ENCODE results near the gene EFNA1.

EFNA1 gene

DNA sequence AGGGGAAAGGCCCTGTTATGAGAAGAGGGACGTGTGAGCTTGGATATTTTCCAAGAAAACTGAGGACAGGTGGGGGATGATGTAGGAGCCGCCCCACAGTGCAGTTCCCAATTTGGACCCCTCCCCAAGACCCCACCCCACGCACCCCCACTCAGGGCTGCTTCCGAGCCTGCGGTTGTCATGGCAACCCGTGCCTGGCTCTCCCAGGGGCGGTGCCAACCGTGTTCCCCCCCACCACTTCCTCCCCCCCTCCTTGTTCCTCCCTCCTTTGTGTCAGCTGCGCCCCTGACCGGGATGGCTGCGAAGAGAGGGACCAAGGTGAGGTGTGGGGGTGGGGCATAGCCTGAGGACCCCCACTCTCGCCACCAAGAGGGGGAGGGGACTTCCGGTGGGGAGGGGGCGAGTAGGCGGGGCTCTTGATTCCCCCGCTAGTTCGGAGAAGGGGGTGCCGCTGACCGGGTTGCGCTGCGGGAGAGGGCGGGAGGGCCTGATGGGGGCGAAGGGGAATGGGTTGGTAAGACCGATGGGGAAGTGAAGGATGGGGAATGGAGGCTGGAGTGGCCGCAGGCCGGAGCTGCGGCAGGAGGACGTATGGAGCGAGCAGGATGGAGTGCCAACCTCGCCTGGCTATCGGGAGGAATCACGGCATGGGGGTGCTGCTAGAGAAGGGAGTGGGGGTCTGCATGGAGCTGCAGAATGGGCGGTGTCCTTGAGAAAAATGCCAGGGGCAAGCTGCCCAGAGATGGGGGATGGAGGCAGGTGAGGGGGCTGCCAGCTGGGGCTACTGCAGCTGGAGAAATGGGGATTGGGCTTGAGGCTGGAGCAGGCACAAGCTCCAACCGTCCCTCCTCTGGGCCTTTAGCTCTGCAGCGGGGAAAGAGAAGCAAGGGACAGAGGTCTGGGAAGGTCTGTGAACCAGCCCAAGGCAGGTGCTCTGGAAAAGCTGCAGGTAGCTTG is 46.9 kb downstream of the EFNA1 start:
- DNase-seq (ENCODE audit: low read depth in 2 of 2): peak in 1 of 2 experiments; percentile 12

DNA sequence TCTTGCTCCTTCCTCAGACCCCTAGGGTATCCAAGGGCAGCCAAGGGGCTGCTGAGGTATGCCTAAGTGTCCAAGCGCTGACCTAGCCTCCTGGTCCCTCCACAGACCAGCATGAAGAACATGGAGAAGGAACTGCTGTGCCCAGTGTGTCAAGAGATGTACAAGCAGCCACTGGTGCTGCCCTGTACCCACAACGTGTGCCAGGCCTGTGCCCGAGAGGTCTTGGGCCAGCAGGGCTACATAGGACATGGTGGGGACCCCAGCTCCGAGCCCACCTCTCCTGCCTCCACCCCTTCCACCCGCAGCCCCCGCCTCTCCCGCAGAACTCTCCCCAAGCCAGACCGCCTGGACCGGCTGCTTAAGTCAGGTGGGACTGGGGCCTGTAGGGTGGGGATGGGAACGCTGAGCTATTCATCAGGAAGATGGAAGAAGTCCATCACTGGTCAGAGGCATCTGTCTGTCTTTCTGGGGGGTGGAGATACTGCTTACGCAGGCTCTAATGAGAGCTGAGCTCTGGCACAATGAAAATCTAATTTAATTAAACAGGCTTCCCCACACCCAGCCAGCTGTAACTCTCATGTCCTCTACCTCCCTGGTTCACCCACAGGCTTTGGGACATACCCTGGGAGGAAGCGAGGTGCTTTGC is 47.7 kb downstream of the EFNA1 start:
- no peak for DNase-seq (ENCODE audit: low read depth in 2 of 2)

DNA sequence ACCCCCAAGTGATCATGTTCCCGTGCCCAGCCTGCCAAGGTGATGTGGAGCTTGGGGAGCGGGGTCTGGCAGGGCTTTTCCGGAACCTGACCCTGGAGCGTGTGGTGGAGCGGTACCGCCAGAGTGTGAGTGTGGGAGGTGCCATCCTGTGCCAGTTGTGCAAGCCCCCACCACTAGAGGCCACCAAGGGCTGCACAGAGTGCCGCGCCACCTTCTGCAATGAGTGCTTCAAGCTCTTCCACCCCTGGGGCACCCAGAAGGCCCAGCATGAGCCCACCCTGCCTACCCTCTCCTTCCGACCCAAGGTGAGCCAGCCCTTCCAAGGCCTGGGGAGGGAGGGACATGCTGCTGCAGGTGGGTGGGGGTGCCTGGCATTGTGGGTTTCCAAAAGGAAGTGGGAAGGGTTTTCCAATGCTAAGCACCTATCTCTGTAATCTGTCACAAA is 48.3 kb downstream of the EFNA1 start:
- no peak for DNase-seq (ENCODE audit: low read depth in 2 of 2)

DNA sequence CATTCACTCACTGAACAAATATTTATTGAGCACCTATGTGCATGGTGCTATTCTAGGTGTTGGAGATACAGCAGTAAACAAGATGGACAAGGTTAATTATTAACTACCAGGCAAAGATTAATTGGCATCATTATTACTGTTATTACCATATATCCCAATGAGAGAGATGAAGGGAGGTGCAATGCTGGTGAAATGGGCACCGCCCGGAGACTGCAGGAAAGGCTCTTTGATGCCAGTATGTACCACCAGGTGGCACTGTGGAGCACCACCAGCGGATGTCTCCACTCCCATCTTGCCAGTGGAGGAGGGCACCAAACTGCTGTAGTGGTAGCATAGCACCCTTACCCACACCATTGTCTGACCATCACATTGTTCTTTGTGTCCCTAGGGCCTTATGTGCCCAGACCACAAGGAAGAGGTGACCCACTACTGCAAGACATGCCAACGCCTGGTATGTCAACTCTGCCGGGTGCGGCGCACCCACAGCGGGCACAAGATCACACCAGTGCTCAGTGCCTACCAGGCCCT is 48.9 kb downstream of the EFNA1 start:
- DNase-seq (ENCODE audit: low read depth in 2 of 2): peak in 1 of 2 experiments; percentile 34

DNA sequence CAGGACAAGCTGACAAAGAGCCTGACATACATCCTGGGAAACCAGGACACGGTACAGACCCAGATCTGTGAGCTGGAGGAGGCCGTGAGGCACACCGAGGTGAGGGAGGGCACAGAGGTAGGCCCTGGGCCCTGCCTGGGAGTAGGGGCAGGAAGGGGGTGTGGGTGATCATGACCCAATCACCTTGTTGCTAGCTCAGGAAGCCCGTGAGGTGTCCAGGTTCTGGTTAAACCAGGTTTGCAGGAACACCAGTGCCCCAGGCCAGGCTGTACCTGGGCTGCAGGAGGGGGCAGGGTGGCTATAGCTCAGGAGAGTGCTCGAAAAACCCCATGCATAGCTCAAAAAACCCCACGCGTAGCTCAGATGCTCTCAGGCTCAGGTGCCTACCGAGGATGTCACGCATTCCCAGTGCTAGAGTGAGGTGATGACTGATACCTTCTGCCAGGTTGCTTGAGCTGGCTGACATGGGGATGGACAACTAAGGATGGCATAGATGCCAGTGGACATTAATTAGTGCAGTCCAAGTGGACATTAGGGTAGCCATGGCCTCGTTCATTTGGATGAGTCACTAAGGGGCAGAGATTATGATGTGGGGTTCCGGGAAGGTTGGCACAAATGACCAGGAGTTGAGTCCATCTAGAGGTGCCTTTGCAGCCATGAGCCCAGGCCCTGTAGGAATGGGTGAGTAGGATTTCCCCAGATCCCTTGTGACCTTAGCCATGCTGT is 49.7 kb downstream of the EFNA1 start:
- DNase-seq (ENCODE audit: low read depth in 2 of 2): no peak

DNA sequence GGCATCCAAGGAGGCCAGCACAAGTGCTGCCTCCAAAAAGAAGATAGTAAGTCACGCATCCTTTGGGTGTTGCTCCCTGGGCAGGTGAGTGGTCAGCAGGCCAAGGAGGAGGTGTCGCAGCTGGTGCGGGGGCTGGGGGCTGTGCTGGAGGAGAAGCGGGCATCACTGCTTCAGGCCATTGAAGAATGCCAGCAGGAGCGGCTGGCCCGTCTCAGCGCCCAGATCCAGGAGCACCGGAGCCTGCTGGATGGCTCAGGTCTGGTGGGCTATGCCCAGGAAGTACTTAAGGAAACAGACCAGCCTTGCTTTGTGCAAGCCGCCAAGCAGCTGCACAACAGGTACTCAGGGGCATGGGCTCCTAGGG is 50.2 kb downstream of the EFNA1 start:
- DNase-seq (ENCODE audit: low read depth in 2 of 2): no peak

DNA sequence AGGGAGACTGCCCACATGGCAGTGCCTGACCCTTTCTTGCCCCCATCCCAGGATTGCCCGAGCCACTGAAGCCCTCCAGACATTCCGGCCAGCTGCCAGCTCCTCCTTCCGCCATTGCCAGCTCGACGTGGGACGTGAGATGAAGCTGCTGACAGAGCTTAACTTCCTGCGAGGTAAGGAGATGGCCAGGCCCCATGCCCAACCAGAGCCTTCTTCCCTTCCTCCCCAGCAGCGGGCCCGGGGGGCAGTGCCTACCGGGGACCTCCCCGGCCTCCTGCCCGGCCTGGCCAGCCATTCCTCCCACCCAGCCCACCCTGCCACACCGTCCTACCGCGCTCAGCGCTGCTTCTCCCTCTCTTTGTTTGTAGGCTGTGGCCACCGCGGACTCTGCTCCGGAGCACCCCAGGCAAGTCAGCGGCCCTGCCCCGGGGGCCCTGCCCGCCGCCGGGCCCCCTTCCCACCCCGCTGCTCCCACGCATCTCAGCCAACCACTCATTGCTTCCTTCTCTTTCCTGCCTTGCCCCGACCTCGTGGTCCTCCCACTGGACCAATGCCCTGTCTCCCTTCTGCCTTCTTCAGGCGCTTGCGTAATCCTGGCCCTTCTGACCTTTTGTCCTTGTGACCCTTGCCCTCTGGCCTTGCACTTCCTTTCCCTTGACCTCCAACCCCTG is 50.9 kb downstream of the EFNA1 start:
- DNase-seq (ENCODE audit: low read depth in 2 of 2): no peak

DNA sequence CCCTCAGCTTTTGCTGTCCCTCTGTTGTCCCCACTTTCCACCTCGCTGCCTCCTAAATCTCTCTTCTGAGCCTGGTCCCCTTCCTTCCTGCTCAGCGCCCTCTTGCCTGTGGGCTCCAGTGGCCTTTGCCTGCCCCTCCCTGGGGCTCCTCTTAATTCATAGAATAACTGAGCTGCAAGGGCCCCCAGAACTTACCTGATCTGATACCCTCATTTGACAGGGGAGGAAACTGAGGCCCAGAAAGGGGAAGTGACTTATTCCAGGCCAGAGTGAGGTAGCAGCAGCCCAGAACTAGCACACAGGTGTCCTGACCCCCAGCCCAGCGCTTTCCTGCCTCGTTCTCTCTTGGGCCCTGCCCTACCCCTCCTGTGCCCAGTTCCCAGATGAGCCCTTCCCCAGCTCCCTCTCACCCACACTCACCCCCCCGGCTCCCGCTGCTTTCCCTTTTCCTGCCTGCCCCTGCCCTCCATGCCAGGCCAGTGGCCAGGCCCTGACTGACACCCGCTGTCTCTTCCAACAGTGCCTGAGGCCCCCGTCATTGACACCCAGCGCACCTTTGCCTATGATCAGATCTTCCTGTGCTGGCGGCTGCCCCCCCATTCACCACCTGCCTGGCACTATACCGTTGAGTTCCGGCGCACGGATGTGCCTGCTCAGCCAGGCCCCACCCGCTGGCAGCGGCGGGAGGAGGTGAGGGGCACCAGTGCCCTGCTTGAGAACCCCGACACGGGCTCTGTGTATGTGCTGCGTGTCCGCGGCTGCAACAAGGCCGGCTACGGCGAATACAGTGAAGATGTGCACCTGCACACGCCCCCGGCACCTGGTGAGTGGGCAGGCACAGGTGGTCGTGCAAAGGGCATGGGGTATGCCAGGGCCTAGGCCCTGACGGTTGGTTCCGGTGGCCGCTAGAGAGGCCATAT is 51.7 kb downstream of the EFNA1 start:
- no peak for DNase-seq (ENCODE audit: low read depth in 2 of 2)

DNA sequence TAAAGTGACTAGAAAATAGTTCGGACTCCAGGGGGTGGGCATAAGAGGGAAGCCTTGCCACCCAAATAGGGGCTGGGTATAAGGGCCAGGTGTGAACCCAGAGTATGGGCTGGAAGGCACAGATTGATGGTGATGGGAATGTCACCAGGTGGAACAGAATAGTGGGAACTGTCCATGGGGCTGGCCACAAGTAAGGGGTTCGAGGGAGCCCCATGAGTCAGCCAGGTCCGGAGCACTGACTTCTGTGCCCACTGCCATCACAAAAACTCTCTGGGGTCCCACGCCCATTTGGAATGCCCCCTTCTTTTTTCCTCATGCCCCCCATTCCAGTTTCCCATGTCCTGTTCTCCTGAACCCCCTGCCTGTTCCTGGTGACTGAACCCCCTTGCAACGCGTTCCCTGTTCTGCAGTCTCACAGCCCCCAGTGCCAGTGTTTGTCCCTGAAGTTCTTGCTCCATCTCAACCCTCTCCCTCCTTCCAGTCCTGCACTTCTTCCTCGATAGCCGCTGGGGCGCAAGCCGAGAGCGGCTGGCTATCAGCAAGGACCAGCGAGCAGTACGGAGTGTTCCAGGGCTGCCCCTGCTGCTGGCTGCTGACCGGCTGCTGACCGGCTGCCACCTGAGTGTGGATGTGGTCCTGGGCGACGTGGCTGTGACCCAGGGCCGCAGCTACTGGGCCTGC is 53.8 kb downstream of the EFNA1 start:
- DNase-seq (ENCODE audit: low read depth in 2 of 2): no peak

DNA sequence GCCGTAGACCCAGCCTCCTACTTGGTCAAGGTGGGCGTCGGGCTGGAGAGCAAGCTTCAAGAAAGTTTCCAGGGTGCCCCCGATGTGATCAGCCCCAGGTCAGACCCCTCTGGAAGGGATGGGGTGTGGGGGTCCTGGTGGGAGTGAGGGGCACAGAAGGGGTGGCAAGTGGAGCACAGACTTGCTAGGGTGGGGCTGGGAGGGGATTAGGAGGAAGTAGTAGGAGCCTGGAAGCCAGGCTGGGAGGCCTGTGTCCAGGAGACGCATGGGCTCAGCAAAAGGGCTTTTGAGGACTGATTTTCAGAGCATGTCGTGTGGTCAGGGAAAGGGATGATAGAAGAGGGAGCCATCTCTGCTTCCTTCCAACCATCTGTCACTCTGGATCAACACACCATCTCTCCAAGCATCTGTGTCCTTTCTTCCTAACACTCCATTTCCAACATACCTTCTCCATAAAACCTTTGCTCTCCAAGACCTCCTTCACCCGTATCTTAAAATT is 54.4 kb downstream of the EFNA1 start:
- DNase-seq (ENCODE audit: low read depth in 2 of 2): no peak

DNA sequence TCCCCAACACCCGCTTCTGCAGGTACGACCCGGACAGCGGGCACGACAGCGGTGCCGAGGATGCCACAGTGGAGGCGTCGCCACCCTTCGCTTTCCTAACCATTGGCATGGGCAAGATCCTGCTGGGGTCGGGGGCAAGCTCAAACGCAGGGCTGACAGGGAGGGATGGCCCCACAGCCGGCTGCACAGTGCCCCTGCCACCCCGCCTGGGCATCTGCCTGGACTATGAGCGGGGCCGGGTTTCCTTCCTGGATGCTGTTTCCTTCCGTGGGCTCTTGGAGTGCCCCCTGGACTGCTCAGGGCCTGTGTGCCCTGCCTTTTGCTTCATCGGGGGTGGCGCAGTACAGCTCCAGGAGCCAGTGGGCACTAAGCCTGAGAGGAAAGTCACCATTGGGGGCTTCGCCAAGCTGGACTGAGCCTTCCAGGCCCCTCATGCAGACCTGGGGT is 56.1 kb downstream of the EFNA1 start:
- DNase-seq (ENCODE audit: low read depth in 2 of 2): no peak

DNA sequence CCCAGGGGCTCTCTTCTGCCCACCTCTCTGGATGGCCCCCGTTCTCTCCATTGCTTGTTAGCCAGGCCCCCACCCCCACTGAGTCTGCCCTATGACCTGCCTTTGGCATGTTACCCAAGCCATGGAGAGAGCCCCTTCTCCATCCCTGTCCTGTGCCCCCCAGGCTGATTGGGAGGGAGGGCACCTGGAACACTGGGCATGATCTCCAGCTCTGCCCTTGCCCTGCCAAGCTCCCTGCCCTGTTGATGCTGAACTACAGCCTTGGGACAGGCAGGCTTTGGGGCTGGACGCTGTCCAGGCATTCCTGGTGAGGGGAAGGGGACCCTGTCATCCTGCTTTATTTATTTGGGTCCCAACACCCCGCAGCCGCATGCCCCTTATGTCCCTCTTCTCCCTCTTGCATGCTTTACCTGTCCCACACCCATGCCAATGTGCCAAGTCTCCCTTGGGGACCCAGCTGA is 56.7 kb downstream of the EFNA1 start:
- DNase-seq (ENCODE audit: low read depth in 2 of 2): no peak
